Activated CD4-positive, alpha-beta T cell treated with anti-CD3 and anti-CD28 coated beads, Interleukin-2, amount 50 U/mL, for 16 hours (primary cell): ENCODE results near the gene APOLD1.
"Not testable (repeated sequence)": the region's sequence is repeated elsewhere in the genome, so short reads cannot be mapped to it uniquely, and the experiment has no call there.

Source experiments
- DNase-seq: peaks from one replicate; pipeline ENCODE4 v3.0.0-alpha.2; 2020

APOLD1 gene

GRCh38 chr12:12786706-12787601, 1.5 kb downstream of the APOLD1 start:
- peak; percentile 80 for DNase-seq

GRCh38 chr12:12788131-12788530, 2.7 kb downstream of the APOLD1 start:
- no peak for DNase-seq

- DNase-seq, result peak; percentile 83
Observed at GRCh38 chr12:12788675-12789368, 3.4 kb downstream of the APOLD1 start.

GRCh38 chr12:12790956-12791355, 5.5 kb downstream of the APOLD1 start:
- no peak for DNase-seq

GRCh38 chr12:12791756-12792369, 6.4 kb downstream of the APOLD1 start:
- no peak for DNase-seq

GRCh38 chr12:12792421-12792820, 7.0 kb downstream of the APOLD1 start:
- no peak for DNase-seq

- DNase-seq, result no peak
Observed at GRCh38 chr12:12794686-12795085, 9.2 kb downstream of the APOLD1 start.

- DNase-seq, result no peak
Observed at GRCh38 chr12:12796171-12796570, 10.7 kb downstream of the APOLD1 start.

- DNase-seq, result no peak
Observed at GRCh38 chr12:12796928-12797793, 11.7 kb downstream of the APOLD1 start.

- no peak for DNase-seq
Observed at GRCh38 chr12:12797794-12798152, 12.3 kb downstream of the APOLD1 start.

GRCh38 chr12:12798480-12798879, 13.0 kb downstream of the APOLD1 start:
- DNase-seq, result no peak

- DNase-seq, result no peak
Observed at GRCh38 chr12:12799163-12799920, 13.9 kb downstream of the APOLD1 start.

- DNase-seq, result no peak
Observed at GRCh38 chr12:12800406-12801180, 15.1 kb downstream of the APOLD1 start.

- DNase-seq, result not testable (repeated sequence)
Observed at GRCh38 chr12:12801656-12802055, 16.2 kb downstream of the APOLD1 start.

- peak; percentile 79 for DNase-seq
Observed at GRCh38 chr12:12803186-12803585, 17.7 kb downstream of the APOLD1 start.

GRCh38 chr12:12804011-12804410, 18.6 kb downstream of the APOLD1 start:
- DNase-seq, result peak; percentile 34

GRCh38 chr12:12804432-12804886, 19.0 kb downstream of the APOLD1 start:
- DNase-seq, result no peak

- no peak for DNase-seq
Observed at GRCh38 chr12:12806784-12807516, 21.5 kb downstream of the APOLD1 start.

GRCh38 chr12:12807517-12807903, 22.1 kb downstream of the APOLD1 start:
- not testable (repeated sequence) for DNase-seq

GRCh38 chr12:12807970-12808702, 22.7 kb downstream of the APOLD1 start:
- DNase-seq, result peak; percentile 65
